ENCODE data around the gene MNS1. TPM values are rescaled to one million over a fixed set of nuclear protein-coding genes. Genes with fewer than 3 reads are reported as not detected.

MNS1 gene, protein sequence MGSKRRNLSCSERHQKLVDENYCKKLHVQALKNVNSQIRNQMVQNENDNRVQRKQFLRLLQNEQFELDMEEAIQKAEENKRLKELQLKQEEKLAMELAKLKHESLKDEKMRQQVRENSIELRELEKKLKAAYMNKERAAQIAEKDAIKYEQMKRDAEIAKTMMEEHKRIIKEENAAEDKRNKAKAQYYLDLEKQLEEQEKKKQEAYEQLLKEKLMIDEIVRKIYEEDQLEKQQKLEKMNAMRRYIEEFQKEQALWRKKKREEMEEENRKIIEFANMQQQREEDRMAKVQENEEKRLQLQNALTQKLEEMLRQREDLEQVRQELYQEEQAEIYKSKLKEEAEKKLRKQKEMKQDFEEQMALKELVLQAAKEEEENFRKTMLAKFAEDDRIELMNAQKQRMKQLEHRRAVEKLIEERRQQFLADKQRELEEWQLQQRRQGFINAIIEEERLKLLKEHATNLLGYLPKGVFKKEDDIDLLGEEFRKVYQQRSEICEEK
- 2.7 to 3.4 TPM (median 3.1 TPM) in 5 replicates for total RNA-seq (2022; extraction: Qiagen RNA extraction; ENCODE audit: low read depth)

DNA sequence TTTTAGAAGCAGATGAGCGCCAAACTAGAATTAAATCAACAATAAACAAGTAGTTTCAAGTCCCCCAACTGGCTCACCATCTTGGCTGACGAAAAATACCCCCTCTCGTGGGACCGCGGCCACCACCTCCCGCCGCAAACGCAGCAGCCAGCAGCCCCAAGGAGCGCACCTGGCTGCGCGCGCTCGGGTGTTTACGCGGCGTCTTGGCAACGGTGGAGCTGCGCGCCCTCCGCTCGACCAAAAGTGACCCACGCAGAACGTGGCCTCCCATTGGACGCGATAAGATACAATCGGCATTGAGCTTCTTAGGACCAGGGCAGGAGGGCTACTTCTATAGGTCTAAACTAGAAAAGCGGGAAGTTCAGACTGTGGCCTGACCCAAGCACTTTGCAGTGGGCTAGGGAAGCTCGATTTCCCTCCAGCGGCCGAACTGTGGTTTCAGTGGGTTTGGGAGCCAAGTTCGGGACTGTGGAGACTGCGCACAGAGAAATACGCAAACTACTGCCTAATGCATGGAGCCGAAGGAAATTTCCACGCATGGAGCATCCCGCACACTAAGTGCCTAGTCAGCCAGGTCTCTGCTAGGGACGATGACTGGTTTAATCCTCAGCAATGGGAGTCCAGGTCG, at the start of gene MNS1:
TSS of gene MNS1 (minus strand) at position 245 of the 628 bp plus-strand sequence. CDS start at position 80, 165 bp downstream.

Other genes with a start within 250 kb of the MNS1 start
- gene RFX7, start 221.3 kb downstream of the MNS1 start, total RNA-seq (2022; extraction: Qiagen RNA extraction; ENCODE audit: low read depth) = 9.8 to 14.5 TPM (median 12.6 TPM) in 5 replicates
- 3.5 to 6.1 TPM (median 4.6 TPM) in 5 replicates for gene TEX9, start 99.7 kb downstream of the MNS1 start, total RNA-seq (2022; extraction: Qiagen RNA extraction; ENCODE audit: low read depth)